IMR-90 (cell line): ENCODE data around the gene RPS8. TPM values are rescaled to one million over a fixed set of nuclear protein-coding genes. Genes with fewer than 3 reads are reported as not detected.
"Not testable (repeated sequence)": the region's sequence is repeated elsewhere in the genome, so short reads cannot be mapped to it uniquely, and the experiment has no call there.

Source experiments
- ATAC-seq: fragments of 200-7000 bp; cut with Tn5 transposase; 2 replicates; pipeline ENCODE4 v1.9.1; 2020; ENCODE audit warnings: low read depth, mild to moderate bottlenecking, moderate library complexity
- BruUV-seq: library from RNA; stranded (reverse); fragments of 400-500 nt; replicated peaks from 2 replicates; lab custom pipeline; 2021; lab: Mats Ljungman, UMichigan
- CTCF ChIA-PET: fragments of 300-600 bp; formaldehyde crosslinking; extraction: SDS; loops from one replicate; lab custom pipeline; 2021; ENCODE audit warnings: antibody characterized with exemption; lab: Yijun Ruan, JAX
- POLR2A ChIA-PET: fragments of 300-600 bp; sonication (Branson Sonifier 250); formaldehyde crosslinking; loops from one replicate; lab custom pipeline; 2022; ENCODE audit warnings: antibody characterized with exemption; ENCODE audit not compliant: unreplicated experiment; lab: Charles Lee
- DNase-seq: peaks from one replicate; pipeline ENCODE4 v3.0.0; 2013
- H2AFZ ChIP-seq: replicated peaks from 2 replicates; pipeline ENCODE3; 2013; ENCODE audit warnings: low read length, mild to moderate bottlenecking; ENCODE audit not compliant: poor library complexity
- H2AK5ac ChIP-seq: 2 replicates; pipeline ENCODE4 v1.6.1; 2013; ENCODE audit warnings: low read depth, low read length, inconsistent platforms
- H2AK9ac ChIP-seq: replicated peaks from 2 replicates; pipeline ENCODE3; 2013; ENCODE audit warnings: mild to moderate bottlenecking, low read depth, low read length, moderate library complexity; ENCODE audit not compliant: poor library complexity
- H2BK120ac ChIP-seq: 2 replicates; pipeline ENCODE4 v1.6.1; 2013; ENCODE audit warnings: low read depth, low read length, inconsistent platforms
- H2BK15ac ChIP-seq: 3 replicates; pipeline ENCODE4 v1.6.1; 2013; ENCODE audit warnings: low read depth, low read length, inconsistent platforms
- H2BK20ac ChIP-seq: 2 replicates; pipeline ENCODE4 v1.6.1; 2013; ENCODE audit warnings: low read depth, mild to moderate bottlenecking, inconsistent platforms, low read length, moderate library complexity
- H2BK5ac ChIP-seq: 2 replicates; pipeline ENCODE4 v1.6.1; 2013; ENCODE audit warnings: mild to moderate bottlenecking, low read depth, low read length, inconsistent platforms; ENCODE audit not compliant: poor library complexity, severe bottlenecking
- H3K14ac ChIP-seq: replicated peaks from 2 replicates; pipeline ENCODE4 v1.6.1; 2013; ENCODE audit warnings: low read depth, low read length, inconsistent platforms
- H3K18ac ChIP-seq: 2 replicates; pipeline ENCODE4 v1.6.1; 2013; ENCODE audit warnings: low read depth, low read length, control low read depth
- H3K23ac ChIP-seq: 2 replicates; pipeline ENCODE4 v1.6.1; 2013; ENCODE audit warnings: low read depth, low read length, inconsistent platforms
- H3K27ac ChIP-seq: 2 replicates; pipeline ENCODE4 v1.5.1; 2013; ENCODE audit warnings: mild to moderate bottlenecking, control low read depth, low read length; ENCODE audit not compliant: insufficient read depth
- H3K27me3 ChIP-seq: 2 replicates; pipeline ENCODE4 v1.6.1; 2013; ENCODE audit warnings: low read length; ENCODE audit not compliant: control insufficient read depth, insufficient read depth
- H3K36me3 ChIP-seq: 2 replicates; pipeline ENCODE4 v1.6.1; 2013; ENCODE audit warnings: low read length, mixed read lengths; ENCODE audit not compliant: control insufficient read depth, insufficient read depth
- H3K4ac ChIP-seq: 2 replicates; pipeline ENCODE4 v1.6.1; 2013; ENCODE audit warnings: low read depth, low read length, inconsistent platforms
- H3K4me1 ChIP-seq: 2 replicates; pipeline ENCODE4 v1.6.1; 2013; ENCODE audit warnings: low read length, mixed read lengths; ENCODE audit not compliant: control insufficient read depth, insufficient read depth
- H3K4me2 ChIP-seq: 2 replicates; pipeline ENCODE4 v1.6.1; 2013; ENCODE audit warnings: low read depth, mild to moderate bottlenecking, control low read depth, low read length, moderate library complexity
- H3K4me3 ChIP-seq: 2 replicates; pipeline ENCODE4 v1.5.1; 2013; ENCODE audit warnings: low read depth, mild to moderate bottlenecking, control low read depth, low read length, moderate library complexity; ENCODE audit not compliant: insufficient read depth
- H3K56ac ChIP-seq: 2 replicates; pipeline ENCODE4 v1.6.1; 2013; ENCODE audit warnings: low read length, inconsistent platforms; ENCODE audit not compliant: insufficient read depth; ENCODE audit errors: extremely low read depth
- H3K79me1 ChIP-seq, 2 experiments: 2 replicates each; pipeline ENCODE4 v1.6.1; 2013; ENCODE audit warnings: low read length in 2 of 2, inconsistent platforms in 1 of 2, low read depth in 1 of 2
- H3K9ac ChIP-seq: 2 replicates; pipeline ENCODE4 v1.6.1; 2013; ENCODE audit warnings: low read depth, low read length, control low read depth
- H3K9me1 ChIP-seq: 2 replicates; pipeline ENCODE4 v1.6.1; 2013; ENCODE audit warnings: low read length, inconsistent platforms; ENCODE audit not compliant: insufficient read depth
- H3K9me3 ChIP-seq: 2 replicates; pipeline ENCODE4 v1.6.1; 2013; ENCODE audit warnings: low read length; ENCODE audit not compliant: control insufficient read depth, insufficient read depth
- H4K20me1 ChIP-seq: 2 replicates; pipeline ENCODE4 v1.6.1; 2013; ENCODE audit warnings: low read length, inconsistent platforms; ENCODE audit not compliant: insufficient read depth
- H4K5ac ChIP-seq: 2 replicates; pipeline ENCODE4 v1.6.1; 2013; ENCODE audit warnings: mild to moderate bottlenecking, low read depth, low read length, control low read depth
- H4K8ac ChIP-seq, 2 experiments: 2 replicates each; pipeline ENCODE4 v1.6.1; 2013; ENCODE audit warnings: low read depth in 2 of 2, low read length in 2 of 2, control low read depth in 1 of 2, inconsistent platforms in 1 of 2
- H4K91ac ChIP-seq: 2 replicates; pipeline ENCODE4 v1.6.1; 2013; ENCODE audit warnings: low read depth, low read length, inconsistent platforms; ENCODE audit not compliant: insufficient read depth
- WGBS, 2 experiments: methylation state at CpG; one replicate each; pipeline versions ENCODE4 v1.1.5 to v1.1.7; 2013; ENCODE audit warnings: missing lambda C conversion rate in 2 of 2; ENCODE audit not compliant: insufficient read length in 1 of 2; ENCODE audit errors: extremely low coverage in 2 of 2; 5-methylcytosine and 5-hydroxymethylcytosine counted together
- dilution Hi-C: fragments of 300-500 bp; cut with HindIII; formaldehyde crosslinking; loops from one replicate; pipeline ENCODE4 v1.14.3; 2018; ENCODE audit warnings: low sequenced_read_pairs; ENCODE audit not compliant: unreplicated experiment
- in situ Hi-C: fragments of 300-500 bp; cut with MboI; formaldehyde crosslinking; loops from 3 replicates; pipeline ENCODE4 v1.14.3; 2019; ENCODE audit warnings: low sequenced_read_pairs, inconsistent platforms, mixed read lengths
- intact Hi-C: fragments of 100-400 bp; cut with micrococcal nuclease; formaldehyde crosslinking; loops from 2 replicates; pipeline ENCODE4 v1.10.0; 2022
- polyA plus RNA-seq, 3 experiments: library from polyadenylated mRNA; depleted of rRNA; stranded (reverse); fragments of >200 nt; gene quantifications; 2 replicates each; pipeline ENCODE4 v1.2.3, GENCODE V29; 2012; ENCODE audit warnings: low replicate concordance in 1 of 3
- total RNA-seq: library from RNA; depleted of rRNA; stranded (reverse); fragments of >200 nt; gene quantifications from 2 replicates; pipeline ENCODE4 v1.2.3, GENCODE V29; 2012

RPS8 gene
- total and polyA plus RNA-seq, 2 of the 4 experiments (the other 2 are of a cell fraction) = 2,171 to 2,255 TPM

DNA sequence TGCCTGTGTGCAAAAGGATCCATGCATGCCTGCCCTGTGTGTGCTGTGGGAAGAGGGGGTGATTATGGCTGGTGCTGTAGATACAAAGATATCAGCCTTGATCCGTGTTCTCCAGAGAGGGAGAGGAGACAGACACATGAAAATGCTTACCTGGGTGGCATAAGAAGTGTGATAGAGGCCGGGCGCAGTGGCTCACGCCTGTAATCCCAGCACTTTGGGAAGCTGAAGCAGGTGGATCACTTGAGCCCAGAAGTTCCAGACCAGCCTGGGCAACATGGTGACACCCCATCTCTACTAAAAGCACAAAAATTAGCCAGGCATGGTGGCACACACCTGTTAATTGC is 35.4 kb downstream of the RPS8 start:
- BruUV-seq, DNase-seq: not testable (repeated sequence)
- WGBS, 2 experiments = 100% methylated on average over 3 of the region's 4 CpGs; no CpG with 5 or more reads in 1 of the 2 experiments

More for the DNA sequence above, 35.4 kb downstream of the RPS8 start:
- H3K79me1 ChIP-seq = peaks cover 19 to 61% of the 10 kb centered on the region in 2 experiments
- H3K27me3 ChIP-seq, in situ Hi-C loops, H3K4me3 ChIP-seq, H3K9me3 ChIP-seq, H2AK9ac ChIP-seq, H3K9ac ChIP-seq, POLR2A ChIA-PET, H4K20me1 ChIP-seq, ATAC-seq, intact Hi-C loops, dilution Hi-C loops, H3K4me2 ChIP-seq, H3K36me3 ChIP-seq: not testable (repeated sequence)
- H4K8ac ChIP-seq = peak overlapping the region in 1 of 2 experiments; percentile 97; a peak in 3 of 4 replicates
- peak overlapping the region; percentile 96 for H2BK5ac ChIP-seq
- peak overlapping the region; percentile 100 for H4K91ac ChIP-seq
- peak overlapping the region; percentile 37; the same call in 1 of the 2 replicates for H3K56ac ChIP-seq
- peak overlapping the region; percentile 9 for H2AFZ ChIP-seq
- H3K4me1 ChIP-seq = peaks cover 60% of the 10 kb centered on the region
- H2BK120ac ChIP-seq = peak overlapping the region; percentile 98
- H3K9me1 ChIP-seq = peaks cover 34% of the 10 kb centered on the region
- peak overlapping the region; percentile 100 for H3K4ac ChIP-seq
- H2BK15ac ChIP-seq = peak overlapping the region; percentile 31; the same call in 1 of the 3 replicates
- peak overlapping the region; percentile 100 for H2AK5ac ChIP-seq
- H3K18ac ChIP-seq = peak overlapping the region; percentile 3; the same call in 1 of the 2 replicates
- H3K27ac ChIP-seq = peak overlapping the region; percentile 86
- H3K23ac ChIP-seq = peak overlapping the region; percentile 98
- CTCF ChIA-PET = interaction anchor here (0.7 kb wide), 1 partner anchor 9 kb away, joined by 3 read pairs; no protein-coding TSS in a partner anchor
- H3K14ac ChIP-seq = peak overlapping the region; percentile 98
- peak overlapping the region; percentile 27; the same call in 1 of the 2 replicates for H4K5ac ChIP-seq
- H2BK20ac ChIP-seq = peak overlapping the region; percentile 73; the same call in 1 of the 2 replicates
